Adipose tissue (tissue), 3 donors: ENCODE results near the gene GEMIN7. TPM values are rescaled to one million over a fixed set of nuclear protein-coding genes. Genes with fewer than 3 reads are reported as not detected.

Experiments
- H3K27ac ChIP-seq: one replicate; pipeline ENCODE4 v1.5.1; 2013; ENCODE audit warnings: low read depth, low read length
- WGBS, 3 donors: extraction: QIAGEN DNeasy Blood & Tissue Kit; methylation state at CpG; one replicate each; pipeline ENCODE4 v1.1.7; 2013; 5-methylcytosine and 5-hydroxymethylcytosine counted together
- polyA plus RNA-seq, 3 donors: library from polyadenylated mRNA; stranded (reverse); fragments of 200-250 nt; gene quantifications; one replicate each; pipeline ENCODE4 v1.2.3, GENCODE V29; 2013
- donor health status: healthy with polysubstance abuse.
- donor health status: Bipolar disorder and iron deficiency.
- donor health status: healthy.

Gene GEMIN7
- polyA plus RNA-seq, 3 donors, result 12.4 to 29.6 (median 19.3) TPM

DNA sequence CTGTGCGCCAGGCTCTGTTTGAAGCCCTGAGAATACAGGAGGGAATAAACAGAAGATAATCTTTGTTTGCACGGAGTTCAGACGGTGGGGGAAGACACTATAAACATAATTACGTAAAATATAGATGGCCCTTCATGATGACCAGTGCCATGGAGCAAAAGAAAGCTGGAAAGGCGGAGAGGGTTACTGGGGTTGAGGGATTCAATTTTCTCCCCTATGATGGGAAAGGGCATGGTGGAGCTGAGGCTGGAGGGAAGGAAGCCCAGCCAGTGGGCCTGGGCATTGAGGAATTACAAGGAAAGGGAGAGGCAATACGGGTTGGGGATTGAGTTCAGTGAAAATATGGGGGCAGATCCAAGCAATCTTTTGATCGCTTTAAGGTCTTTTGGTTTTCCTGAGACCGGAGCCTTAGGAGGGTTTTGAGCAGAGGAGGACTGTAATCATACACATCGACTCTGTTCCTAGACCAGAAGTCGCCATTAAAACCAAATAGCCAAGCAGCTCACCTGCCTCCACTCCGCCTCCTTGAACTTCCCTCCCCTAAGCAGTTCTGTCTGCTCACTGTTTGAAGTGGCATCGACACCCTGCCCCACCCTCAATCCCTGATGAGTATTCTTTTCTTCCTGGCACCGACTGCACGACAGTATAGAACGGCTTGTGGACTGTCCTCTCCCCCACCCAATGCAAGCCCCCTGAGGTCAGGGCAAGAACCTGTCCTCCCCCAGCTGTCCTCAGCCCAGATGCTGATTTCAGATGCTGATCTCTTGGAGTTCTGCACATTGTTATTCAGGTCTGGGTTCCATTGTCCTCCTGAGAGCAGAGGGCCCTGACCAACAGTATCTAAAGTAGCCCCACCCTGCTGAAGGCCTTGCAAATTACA lies 2.0 kb upstream of the GEMIN7 start:
- 72 to 83% (median 78%) methylated on average over 15 of the region's 15 CpGs for WGBS, 3 donors
- no peak overlapping the region for H3K27ac ChIP-seq

DNA sequence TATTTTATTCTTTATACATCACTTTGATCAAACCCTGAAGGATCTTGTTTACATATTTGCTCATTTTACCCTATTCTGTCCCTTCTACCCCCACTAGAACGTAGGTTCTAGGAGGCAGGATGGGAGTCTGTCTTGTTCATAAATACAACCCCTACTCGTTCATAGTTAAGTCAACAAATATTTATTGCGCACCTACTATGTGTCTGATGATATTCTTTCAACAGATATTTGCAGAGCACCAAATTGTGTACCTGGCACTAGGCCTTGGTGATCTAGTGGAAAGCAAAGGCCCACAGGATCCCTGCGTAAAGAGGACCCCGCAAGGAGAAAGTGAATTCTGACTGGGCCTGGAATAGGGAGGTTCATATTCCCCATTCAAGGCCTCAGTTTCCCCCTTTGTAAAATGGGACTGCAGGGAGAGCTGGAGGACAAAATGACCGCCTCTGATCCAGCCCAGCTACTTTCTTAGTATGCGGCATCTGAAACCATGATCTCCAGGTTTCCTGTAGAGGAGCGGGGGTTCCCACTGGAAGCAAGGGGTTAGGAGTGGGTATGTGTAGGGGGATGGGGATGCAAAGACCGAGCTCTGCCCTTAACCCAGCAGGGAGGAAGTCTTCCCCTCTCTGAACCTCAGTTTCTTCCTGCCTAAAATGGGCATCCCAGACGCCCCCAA lies 534 bp upstream of the GEMIN7 start:
- H3K27ac ChIP-seq, result no peak overlapping the region
- WGBS, 3 donors, result 55 to 59% (median 58%) methylated on average over 10 of the region's 10 CpGs

DNA sequence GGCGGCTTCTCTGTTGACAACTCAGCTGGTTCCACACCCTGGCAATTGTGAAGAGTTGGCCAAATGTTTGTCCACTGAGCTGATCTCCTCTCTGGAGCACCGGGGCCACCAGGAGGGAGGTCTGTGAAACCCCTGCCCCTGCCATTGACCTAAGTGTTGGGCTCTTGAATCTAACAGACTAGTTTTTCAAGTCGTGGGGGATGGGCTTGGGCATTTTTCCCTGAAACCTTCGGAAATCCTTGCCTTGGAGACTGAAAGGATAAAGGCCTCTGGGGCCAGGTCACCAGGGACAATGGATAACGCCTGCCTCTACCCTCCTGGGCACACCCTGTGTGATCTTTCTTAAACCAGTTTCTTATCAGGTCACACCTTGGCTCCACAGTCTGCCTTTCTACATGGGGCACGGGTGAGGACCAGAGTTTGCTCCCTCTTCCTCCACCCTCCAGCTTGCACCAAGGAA lies 881 bp downstream of the GEMIN7 start:
- no peak overlapping the region for H3K27ac ChIP-seq
- WGBS, 3 donors, result 4 to 15% (median 13%) methylated on average over 6 of the region's 6 CpGs

DNA sequence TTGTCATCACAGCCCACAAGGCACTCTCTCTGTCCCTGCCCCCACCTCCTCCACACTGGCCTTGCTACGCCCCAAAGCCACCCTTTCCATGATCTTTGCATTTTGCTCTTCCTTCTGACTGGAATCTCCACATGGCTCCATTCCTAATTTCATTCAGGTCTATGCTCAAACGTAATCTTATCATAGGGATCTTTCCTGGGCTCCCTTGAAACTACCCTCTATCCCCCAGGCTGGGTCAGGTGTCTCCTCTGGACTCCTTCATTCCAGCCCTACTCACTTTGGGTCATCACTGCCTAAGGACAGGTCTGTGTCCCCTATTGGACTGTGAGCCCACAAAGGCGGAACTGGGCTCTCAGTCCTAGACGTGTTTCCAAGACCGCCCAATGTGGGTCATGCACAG lies 3.1 kb downstream of the GEMIN7 start:
- H3K27ac ChIP-seq, result no peak overlapping the region
- WGBS, 3 donors, result 89 to 92% (median 90%) methylated on average over 5 of the region's 5 CpGs

DNA sequence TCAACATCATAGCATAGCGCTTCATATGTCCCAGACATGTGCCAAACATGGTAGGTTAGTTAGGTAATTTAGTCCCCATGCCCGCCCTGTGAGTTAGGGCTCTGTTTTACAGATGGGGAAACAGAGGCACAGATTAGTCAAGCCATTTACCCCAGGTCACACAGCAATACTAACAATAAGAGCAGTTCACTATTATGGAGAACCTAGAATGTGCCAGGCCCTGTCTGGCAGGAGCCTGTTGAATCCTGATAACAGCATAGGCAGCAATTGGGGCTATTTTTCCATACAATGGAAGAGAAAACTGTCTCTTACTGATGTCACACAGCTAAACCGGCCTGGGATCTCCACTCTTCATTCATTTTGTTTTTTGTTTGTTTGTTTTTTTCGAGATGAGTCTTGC lies 7.4 kb downstream of the GEMIN7 start:
- H3K27ac ChIP-seq, result no peak overlapping the region
- 93% methylated on average over 4 of the region's 4 CpGs for WGBS, 3 donors

DNA sequence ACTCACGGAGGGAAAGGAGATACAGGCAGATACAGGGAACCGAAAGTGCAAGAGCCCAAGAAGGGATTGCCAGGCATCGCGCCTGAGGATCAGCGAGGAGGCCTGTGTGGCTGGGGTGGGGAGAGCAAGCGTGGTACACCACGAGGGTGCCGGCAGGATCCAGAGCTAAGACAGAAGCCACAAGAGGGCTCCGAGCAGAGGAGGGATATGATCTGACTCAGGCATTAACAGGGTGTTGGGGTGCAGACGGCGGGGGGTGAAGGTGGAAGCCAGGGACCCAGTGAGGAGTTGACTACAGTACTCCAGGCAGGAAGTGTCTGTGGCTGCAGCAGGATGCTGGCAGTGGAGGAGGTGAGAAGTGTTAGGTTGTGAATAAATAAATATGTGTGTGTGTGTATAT lies 8.5 kb downstream of the GEMIN7 start:
- H3K27ac ChIP-seq, result no peak overlapping the region
- WGBS, 3 donors, result 52 to 74% (median 63%) methylated on average over 11 of the region's 11 CpGs

DNA sequence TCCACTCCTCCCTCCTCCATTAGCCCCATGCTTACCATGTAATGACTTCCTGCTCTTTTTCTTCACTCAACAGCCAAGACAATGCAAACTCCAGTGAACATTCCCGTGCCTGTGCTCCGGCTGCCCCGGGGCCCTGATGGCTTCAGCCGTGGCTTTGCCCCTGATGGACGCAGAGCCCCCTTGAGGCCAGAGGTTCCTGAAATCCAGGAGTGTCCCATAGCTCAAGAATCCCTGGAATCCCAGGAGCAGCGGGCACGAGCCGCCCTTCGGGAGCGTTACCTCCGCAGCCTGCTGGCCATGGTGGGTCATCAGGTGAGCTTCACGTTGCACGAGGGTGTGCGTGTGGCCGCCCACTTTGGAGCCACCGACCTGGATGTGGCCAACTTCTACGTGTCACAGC lies 11.0 kb downstream of the GEMIN7 start:
- H3K27ac ChIP-seq, result no peak overlapping the region
- WGBS, 3 donors, result 89 to 94% (median 93%) methylated on average over 17 of the region's 17 CpGs

DNA sequence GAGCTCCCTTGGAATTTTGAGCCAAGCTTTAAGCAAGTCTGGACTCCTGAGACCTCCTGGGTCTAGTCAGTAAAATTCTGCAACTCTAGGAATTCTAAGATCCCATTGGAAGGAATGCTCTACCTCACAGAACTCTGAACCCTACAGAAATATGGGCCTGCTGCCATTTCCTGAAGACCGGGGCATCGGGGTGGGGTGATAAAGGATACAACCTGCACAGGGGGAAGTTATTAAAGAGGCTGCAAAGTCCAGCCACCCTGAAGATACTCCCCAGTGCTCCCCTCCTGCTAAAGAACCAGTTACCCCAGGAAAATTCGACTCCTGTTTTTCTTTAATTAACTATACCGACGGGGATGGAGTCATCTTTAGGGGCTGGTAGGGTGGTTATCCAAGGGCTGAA lies 11.5 kb downstream of the GEMIN7 start:
- no peak overlapping the region for H3K27ac ChIP-seq
- WGBS, 3 donors, result 27 to 71% (median 66%) methylated on average over 5 of the region's 5 CpGs

DNA sequence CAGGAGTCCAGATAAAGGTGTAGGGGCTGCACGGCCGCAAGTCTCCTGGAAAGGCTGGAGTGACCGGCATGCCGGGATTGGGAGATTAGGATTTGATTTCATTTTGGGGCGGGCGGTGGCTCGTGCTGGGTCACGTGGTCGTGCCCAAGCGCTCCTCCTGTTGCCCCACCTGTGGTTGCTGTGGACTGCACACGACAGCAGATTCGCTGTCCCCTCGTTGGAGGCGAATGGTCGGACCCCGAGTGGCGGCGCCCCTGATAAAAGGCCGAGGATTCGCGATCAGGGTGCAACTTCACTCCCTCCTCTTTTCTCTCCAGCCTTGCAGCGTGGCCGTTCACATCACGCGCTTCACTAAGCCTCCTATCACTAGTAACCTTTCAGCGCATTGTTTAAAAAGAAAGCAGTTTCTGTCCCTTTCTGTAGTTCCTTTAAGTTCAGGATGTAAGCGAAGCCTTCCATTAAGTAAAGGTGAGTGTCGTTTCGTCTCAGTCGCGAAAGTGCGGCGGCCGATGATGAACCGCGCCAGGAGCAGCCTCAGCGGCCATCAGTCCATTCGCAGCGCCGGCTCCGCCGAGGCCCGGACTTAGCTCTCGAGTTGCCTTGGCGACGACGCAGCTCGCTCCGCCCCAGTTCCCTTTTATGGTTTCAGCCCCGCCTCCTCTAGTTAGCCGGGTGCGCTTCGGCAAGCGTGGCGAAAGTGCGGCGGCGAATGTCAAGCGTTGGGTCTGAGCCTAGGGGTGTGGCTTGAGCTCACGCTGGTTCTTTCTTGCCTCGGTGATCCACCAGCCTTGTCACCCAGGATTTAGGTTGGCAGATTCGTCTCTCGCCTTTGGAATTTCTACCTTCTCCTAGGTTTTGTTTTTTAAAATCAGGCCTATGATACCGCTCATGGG lies 12.2 kb downstream of the GEMIN7 start:
- WGBS, 3 donors, result 5 to 19% (median 15%) methylated on average over 64 of the region's 64 CpGs
- no peak overlapping the region for H3K27ac ChIP-seq

DNA sequence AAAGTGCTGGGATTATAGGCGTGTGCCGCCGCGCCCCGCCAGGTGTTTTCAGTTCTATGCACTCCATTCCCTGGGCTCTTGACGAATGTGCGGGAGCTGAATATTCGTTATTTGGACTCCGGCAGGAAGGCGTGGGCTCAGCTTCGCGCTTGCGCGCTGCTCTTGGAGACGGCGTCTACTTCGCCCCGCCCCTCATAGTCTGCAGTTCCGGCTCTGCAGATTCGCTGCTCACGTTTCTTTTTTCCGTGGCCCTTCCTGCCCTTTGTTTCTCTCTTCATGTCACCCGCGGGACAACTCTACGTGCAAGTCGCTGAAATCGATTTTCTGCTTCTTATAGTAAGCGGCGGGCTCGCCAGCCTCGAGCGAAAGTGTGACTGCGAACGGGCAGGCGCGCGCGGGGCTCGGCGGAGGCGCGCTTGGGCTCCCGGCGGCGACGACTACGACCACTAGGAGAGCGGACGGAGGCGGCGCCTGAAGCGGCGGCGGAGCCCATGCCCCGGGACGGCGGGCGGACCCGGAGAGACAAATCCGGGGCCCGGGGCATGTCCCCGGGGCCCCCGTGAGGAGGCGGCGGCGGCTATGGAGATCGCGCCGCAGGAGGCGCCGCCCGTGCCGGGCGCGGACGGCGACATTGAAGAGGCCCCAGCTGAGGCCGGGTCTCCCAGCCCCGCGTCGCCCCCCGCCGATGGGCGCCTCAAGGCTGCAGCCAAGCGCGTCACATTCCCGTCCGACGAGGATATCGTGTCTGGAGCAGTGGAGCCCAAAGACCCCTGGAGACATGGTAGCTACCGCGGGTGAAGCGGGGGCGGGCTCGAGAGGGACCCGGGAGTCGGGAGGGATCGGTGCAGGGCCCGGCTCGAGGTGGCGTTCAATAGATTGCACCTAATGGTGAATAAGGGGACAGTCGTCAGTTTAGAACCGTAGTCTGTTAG lies 14.0 kb downstream of the GEMIN7 start, which contains the start of gene PPP1R37:
Gene PPP1R37 (plus strand): TSS at position 433 of the 932 bp plus-strand sequence. CDS start 147 bp downstream, at position 580.
- WGBS, 3 donors, result 0% methylated on average over 103 of the region's 103 CpGs
- peak within 1 kb of the TSS; percentile 67 for H3K27ac ChIP-seq

DNA sequence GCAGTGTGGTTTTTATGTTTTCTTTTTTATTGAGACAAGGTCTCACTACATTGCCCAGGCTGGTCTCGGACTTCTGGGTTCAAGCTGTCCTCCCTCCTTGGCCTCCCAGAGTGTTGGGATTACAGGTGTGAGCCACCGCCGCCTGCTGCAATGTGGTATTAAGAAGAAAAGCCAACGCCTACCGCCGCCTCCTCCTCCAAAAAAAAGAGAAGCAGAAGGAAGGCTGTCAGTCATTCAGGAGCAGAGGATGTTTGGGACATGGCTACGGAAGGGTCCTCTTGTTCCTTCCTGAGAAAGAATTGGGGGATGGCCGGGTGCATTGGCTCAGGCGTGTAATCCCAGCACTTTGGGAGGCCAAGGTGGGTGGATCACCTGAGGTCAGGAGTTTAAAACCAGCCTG lies 15.1 kb downstream of the GEMIN7 start:
- H3K27ac ChIP-seq, result no peak overlapping the region
- WGBS, 3 donors, result 45 to 67% (median 61%) methylated on average over 9 of the region's 9 CpGs

DNA sequence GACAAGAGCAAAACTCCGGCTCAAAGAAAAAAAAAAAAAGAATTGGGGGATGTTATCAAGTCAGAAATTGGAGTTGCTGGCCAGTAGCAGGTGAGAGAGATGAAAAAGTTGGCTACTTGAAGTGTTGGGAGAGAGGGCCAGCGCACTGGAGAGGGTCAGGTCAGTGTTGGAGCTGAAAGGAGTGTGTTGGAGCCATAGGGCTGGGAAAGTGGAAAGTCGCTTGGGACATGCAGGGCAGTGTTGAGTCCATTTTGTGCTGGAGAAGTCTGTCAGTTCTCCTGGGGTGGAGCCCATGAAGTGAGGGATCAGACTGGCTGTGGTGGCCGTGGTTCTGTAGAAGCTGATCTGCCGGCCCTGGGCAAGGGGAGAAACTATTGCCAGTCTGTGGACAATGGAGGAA lies 15.6 kb downstream of the GEMIN7 start:
- 73 to 85% (median 80%) methylated on average over 5 of the region's 5 CpGs for WGBS, 3 donors

DNA sequence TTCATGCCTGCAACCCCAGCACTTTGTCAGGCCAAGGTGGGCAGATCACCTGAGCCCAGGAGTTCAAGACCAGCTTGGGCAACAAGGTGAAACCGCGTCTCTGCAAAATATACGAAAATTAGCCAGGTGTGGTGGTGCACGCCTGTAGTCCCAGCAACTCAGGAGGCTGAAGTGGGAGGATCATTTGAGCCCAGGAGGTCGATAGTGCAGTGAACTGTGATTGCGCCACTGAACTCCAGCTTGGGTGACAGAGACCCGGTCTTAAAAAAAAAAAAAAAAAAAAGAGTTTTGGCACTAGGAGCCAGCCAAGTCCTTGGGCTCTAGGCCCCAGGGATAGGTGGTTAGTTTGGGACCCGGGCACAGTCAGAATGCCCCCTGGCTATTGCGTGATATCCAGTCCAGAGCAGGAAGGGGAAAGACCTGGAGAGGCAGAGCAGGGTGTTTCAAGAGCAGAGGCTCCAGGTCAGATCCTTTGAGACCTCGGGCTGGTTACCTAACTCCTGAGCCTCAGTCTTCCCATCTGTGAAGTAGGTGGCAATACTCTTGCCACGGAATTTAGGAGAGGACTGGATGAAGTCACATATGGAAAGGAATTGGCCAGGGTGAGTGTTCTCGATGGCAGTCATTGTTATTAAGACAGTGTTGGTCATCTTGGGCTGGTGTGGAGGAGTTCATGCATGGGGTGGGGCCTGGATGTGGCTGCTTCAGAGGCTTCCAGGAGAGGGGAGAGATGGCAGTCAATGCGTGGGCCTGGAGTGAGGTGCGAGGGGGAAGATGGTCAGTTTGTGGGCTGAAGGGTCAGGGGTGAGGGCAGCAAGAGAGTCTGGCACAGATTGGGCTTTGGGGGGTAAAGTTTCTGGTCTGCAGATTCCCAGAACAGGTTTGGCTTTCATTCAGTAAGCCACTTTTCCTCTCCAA lies 16.7 kb downstream of the GEMIN7 start:
- 80 to 88% (median 84%) methylated on average over 14 of the region's 14 CpGs for WGBS, 3 donors

More for the DNA sequence above, 15.6 kb downstream of the GEMIN7 start:
- no peak overlapping the region for H3K27ac ChIP-seq

DNA sequence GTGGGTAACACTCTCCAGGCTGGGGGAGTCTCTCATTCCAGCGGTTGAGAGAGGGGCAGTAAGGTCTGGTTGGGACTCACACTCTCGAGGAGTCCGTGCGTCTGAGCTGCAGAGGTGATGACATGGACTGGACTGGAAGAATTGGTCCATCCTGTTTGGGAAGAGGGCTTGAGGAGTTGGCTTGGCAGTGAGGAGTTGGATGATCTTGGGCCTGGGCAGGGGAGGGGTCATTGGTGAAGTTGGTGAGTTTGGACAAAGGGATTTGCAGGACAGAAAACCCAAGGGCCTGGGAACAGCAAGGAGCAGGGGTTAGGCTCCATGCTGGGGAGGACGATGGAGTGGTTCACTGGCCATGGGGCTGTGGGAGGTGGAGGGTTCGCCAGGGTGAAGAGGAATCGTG lies 17.6 kb downstream of the GEMIN7 start:
- no peak overlapping the region for H3K27ac ChIP-seq
- WGBS, 3 donors, result 81 to 88% (median 86%) methylated on average over 7 of the region's 7 CpGs

More for the DNA sequence above, 16.7 kb downstream of the GEMIN7 start:
- H3K27ac ChIP-seq, result no peak overlapping the region

DNA sequence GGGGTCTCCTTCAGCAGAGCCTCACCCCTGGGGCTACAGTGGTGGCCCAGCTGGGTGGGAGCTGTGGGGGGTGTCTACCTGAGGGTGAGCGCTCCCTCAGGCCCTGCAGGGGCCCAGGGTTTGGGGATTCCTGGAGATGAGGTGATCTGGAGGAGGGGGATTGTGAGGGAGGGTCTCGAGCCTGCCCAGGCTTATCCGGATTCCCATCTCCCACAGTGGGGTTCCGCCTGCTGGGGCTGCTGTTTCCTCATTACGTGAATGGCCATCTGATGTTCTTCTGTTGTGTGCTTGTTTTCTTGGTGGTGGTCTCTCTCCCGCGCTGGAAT lies 18.4 kb downstream of the GEMIN7 start:
- no peak overlapping the region for H3K27ac ChIP-seq
- WGBS, 3 donors, result 74 to 91% (median 89%) methylated on average over 7 of the region's 7 CpGs

DNA sequence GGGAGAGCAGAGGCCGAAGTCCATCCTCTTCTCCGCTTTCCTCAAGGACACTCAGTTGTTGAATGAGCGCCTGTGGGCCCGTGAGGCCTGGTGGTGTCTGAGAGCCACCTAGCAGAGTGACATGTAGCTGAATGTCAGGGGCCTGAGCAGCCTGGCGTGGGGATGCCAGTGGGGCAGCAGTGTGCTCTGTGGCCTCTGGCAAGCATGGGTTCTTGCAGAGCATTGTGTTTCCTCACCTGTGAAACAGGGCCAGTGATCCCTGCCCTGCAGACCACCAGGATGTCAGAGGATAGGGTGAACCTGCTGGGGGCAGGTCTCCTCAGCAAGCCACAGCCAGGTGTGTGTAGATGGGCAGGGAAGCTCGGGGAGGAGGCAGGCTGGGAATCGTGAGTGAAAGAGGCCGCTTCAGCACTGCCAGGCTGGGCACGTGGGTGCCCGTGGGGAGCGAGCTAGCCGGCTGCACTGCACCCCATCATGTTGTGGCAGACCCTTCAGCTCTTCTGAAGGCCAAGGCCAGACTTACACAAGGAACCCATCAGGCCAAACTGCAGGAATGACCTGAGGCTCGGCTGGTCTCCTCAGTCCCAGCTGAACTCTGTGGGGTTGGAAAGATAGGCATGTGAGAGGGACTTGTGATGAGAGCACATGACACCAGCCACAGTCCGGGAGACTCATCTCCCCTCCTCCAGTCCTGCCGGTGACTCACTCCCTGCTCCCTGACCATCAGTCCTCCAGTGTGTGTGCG lies 18.9 kb downstream of the GEMIN7 start:
- H3K27ac ChIP-seq, result no peak overlapping the region
- 46 to 75% (median 63%) methylated on average over 15 to 16 of the region's 16 CpGs for WGBS, 3 donors
